ENCODE data around the gene MX2. TPM values are rescaled to one million over a fixed set of nuclear protein-coding genes. Genes with fewer than 3 reads are reported as not detected.

The MX2 gene
- polyA plus RNA-seq, 1 donor from 2014 or later = not detected

- Histone ChIP-seq H3K9ac (ENCODE audit: low read length) (no peak overlapping the region), H3F3A (ENCODE audit: insufficient read depth, low read length, poor library complexity, severe bottlenecking) (no peaks in the 10 kb centered on the region), H3K4me2 (ENCODE audit: low read length) (no peak overlapping the region), H3K79me2 (replicated peaks; ENCODE audit: insufficient read depth, low read length) (no peaks in the 10 kb centered on the region), H2AFZ (ENCODE audit: low read depth, low read length) (no peak overlapping the region), H3K36me3 (ENCODE audit: insufficient read depth, low read length) (no peaks in the 10 kb centered on the region), H3K9me2 (ENCODE audit: insufficient read depth, low read length) (no peaks in the 10 kb centered on the region), H3K27me3 (ENCODE audit: insufficient read depth, low read depth, low read length) (no peaks in the 10 kb centered on the region), H3K9me3 (ENCODE audit: low read length) (no peaks in the 10 kb centered on the region), H3K4me3 (ENCODE audit: low read length) (no peak overlapping the region), H3K27ac (ENCODE audit: low read length) (no peak overlapping the region), H4K20me1 (ENCODE audit: insufficient read depth) (no peaks in the 10 kb centered on the region)
- TF ChIP-seq TAF1 (IDR thresholded peaks at IDR 0.05; ENCODE audit: low read depth) = no peak
- no peak for TF ChIP-seq CTCF (IDR thresholded peaks at IDR 0.05; ENCODE audit: poor library complexity, severe bottlenecking)
- no peak for TF ChIP-seq POLR2AphosphoS5 (IDR thresholded peaks at IDR 0.05)
- no peak for TF ChIP-seq REST (IDR thresholded peaks at IDR 0.05; ENCODE audit: borderline replicate concordance)
- TF ChIP-seq RAD21 (conservative IDR thresholded peaks at IDR 0.05) = no peak
- TF ChIP-seq EZH2 (IDR thresholded peaks at IDR 0.05; ENCODE audit: borderline replicate concordance, insufficient read depth, low read length, poor library complexity, severe bottlenecking) = no peak
- no peak for TF ChIP-seq SMC3 (conservative IDR thresholded peaks at IDR 0.05; ENCODE audit: poor library complexity)
- no peak for TF ChIP-seq MXI1 (conservative IDR thresholded peaks at IDR 0.05; ENCODE audit: poor library complexity, severe bottlenecking)
- no peak for TF ChIP-seq EP300 (conservative IDR thresholded peaks at IDR 0.05; ENCODE audit: poor library complexity, severe bottlenecking)
These were observed 41.0 kb downstream of the MX2 start for GRCh38 chr21:41402796-41403195.

- Histone ChIP-seq H2AFZ (ENCODE audit: low read depth, low read length) (no peak overlapping the region), H3K4me2 (ENCODE audit: low read length) (no peak overlapping the region), H3K36me3 (ENCODE audit: insufficient read depth, low read length) (no peaks in the 10 kb centered on the region), H3K27me3 (ENCODE audit: insufficient read depth, low read depth, low read length) (no peaks in the 10 kb centered on the region), H3K79me2 (replicated peaks; ENCODE audit: insufficient read depth, low read length) (no peaks in the 10 kb centered on the region), H3K9ac (ENCODE audit: low read length) (no peak overlapping the region), H3K9me2 (ENCODE audit: insufficient read depth, low read length) (no peaks in the 10 kb centered on the region), H4K20me1 (ENCODE audit: insufficient read depth) (no peaks in the 10 kb centered on the region), H3K27ac (ENCODE audit: low read length) (no peak overlapping the region), H3K9me3 (ENCODE audit: low read length) (no peaks in the 10 kb centered on the region), H3F3A (ENCODE audit: insufficient read depth, low read length, poor library complexity, severe bottlenecking) (no peaks in the 10 kb centered on the region), H3K4me3 (ENCODE audit: low read length) (no peak overlapping the region)
- TF ChIP-seq TAF1 (IDR thresholded peaks at IDR 0.05; ENCODE audit: low read depth) (no peak), EZH2 (IDR thresholded peaks at IDR 0.05; ENCODE audit: borderline replicate concordance, insufficient read depth, low read length, poor library complexity, severe bottlenecking) (no peak), RAD21 (conservative IDR thresholded peaks at IDR 0.05) (no peak), EP300 (conservative IDR thresholded peaks at IDR 0.05; ENCODE audit: poor library complexity, severe bottlenecking) (no peak), REST (IDR thresholded peaks at IDR 0.05; ENCODE audit: borderline replicate concordance) (no peak), SMC3 (conservative IDR thresholded peaks at IDR 0.05; ENCODE audit: poor library complexity) (no peak), POLR2AphosphoS5 (IDR thresholded peaks at IDR 0.05) (no peak)
These were observed 41.5 kb downstream of the MX2 start for GRCh38 chr21:41403331-41403730.

All from neural cell (in vitro differentiated cells).